ENCODE measurements around the gene RGMA.

GRCh38 chr15:93024293-93024692 lies 64.7 kb downstream of the RGMA start:
- TF ChIP-seq, protein P1, sequence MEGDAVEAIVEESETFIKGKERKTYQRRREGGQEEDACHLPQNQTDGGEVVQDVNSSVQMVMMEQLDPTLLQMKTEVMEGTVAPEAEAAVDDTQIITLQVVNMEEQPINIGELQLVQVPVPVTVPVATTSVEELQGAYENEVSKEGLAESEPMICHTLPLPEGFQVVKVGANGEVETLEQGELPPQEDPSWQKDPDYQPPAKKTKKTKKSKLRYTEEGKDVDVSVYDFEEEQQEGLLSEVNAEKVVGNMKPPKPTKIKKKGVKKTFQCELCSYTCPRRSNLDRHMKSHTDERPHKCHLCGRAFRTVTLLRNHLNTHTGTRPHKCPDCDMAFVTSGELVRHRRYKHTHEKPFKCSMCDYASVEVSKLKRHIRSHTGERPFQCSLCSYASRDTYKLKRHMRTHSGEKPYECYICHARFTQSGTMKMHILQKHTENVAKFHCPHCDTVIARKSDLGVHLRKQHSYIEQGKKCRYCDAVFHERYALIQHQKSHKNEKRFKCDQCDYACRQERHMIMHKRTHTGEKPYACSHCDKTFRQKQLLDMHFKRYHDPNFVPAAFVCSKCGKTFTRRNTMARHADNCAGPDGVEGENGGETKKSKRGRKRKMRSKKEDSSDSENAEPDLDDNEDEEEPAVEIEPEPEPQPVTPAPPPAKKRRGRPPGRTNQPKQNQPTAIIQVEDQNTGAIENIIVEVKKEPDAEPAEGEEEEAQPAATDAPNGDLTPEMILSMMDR (IDR thresholded peaks at IDR 0.05; ENCODE audit: insufficient read depth, low read depth, low read length), result no peak
- no peak for TF ChIP-seq EZH2 (IDR thresholded peaks at IDR 0.05; ENCODE audit: insufficient read depth, low read length)
